DND-41 (cell line): ENCODE data around the gene ANO9.

Experiments used
- EZH2 ChIP-seq: IDR thresholded peaks from 3 replicates; pipeline ENCODE4 v1.6.1; 2012; ENCODE audit warnings: borderline replicate concordance, low read depth, mild to moderate bottlenecking, moderate library complexity, low read length, inconsistent platforms; ENCODE audit not compliant: severe bottlenecking
- TF ChIP-seq, protein P1 (sequence below): IDR thresholded peaks from 2 replicates; pipeline ENCODE4 v1.5.1; 2012; ENCODE audit warnings: borderline replicate concordance, low read length, moderate library complexity, mild to moderate bottlenecking; ENCODE audit not compliant: poor library complexity, severe bottlenecking; ENCODE audit errors: extremely low read depth

DNA sequence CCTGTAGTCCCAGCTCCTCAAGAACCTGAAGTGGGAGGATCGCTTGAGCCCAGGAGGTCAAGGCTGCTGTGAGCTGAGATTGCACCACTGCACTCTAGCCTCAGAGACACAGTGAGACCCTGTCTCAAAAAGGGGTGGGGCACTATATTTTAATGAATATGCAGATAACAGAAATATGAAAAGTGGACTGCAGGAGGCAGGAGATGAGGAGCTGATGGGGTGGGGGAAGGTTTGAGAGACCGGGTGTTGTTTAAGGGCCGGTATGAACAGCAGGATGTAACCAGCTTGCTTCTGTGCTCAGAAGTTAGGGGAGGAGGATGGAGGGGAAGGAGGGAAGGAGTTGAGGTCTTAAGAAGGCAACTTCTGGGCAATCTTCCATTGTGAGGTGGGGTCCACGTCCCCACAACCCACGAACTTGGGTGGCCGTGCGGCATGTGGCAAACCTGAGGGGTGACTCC lies 73.8 kb downstream of the ANO9 start:
- TF ChIP-seq, protein P1, sequence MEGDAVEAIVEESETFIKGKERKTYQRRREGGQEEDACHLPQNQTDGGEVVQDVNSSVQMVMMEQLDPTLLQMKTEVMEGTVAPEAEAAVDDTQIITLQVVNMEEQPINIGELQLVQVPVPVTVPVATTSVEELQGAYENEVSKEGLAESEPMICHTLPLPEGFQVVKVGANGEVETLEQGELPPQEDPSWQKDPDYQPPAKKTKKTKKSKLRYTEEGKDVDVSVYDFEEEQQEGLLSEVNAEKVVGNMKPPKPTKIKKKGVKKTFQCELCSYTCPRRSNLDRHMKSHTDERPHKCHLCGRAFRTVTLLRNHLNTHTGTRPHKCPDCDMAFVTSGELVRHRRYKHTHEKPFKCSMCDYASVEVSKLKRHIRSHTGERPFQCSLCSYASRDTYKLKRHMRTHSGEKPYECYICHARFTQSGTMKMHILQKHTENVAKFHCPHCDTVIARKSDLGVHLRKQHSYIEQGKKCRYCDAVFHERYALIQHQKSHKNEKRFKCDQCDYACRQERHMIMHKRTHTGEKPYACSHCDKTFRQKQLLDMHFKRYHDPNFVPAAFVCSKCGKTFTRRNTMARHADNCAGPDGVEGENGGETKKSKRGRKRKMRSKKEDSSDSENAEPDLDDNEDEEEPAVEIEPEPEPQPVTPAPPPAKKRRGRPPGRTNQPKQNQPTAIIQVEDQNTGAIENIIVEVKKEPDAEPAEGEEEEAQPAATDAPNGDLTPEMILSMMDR, result no peak
- no peak for TF ChIP-seq EZH2
